Muscle layer of colon (tissue), 2 donors: Measurements from ENCODE around the gene WFDC12.
"Not testable (repeated sequence)": the region's sequence is repeated elsewhere in the genome, so short reads cannot be mapped to it uniquely, and the experiment has no call there.

Experiments
- H3K27ac ChIP-seq: one replicate; pipeline ENCODE4 v1.7.0; 2013; ENCODE audit warnings: low read depth, mild to moderate bottlenecking, low read length, moderate library complexity
- H3K27me3 ChIP-seq, 2 donors: one replicate each; pipeline ENCODE4 v1.7.0; 2013; ENCODE audit warnings: low read length in 2 of 2, mild to moderate bottlenecking in 2 of 2; ENCODE audit not compliant: insufficient read depth in 2 of 2, control insufficient read depth in 1 of 2
- H3K36me3 ChIP-seq: one replicate; pipeline ENCODE4 v1.7.0; 2013; ENCODE audit warnings: mild to moderate bottlenecking, low read length; ENCODE audit not compliant: insufficient read depth
- H3K4me1 ChIP-seq: one replicate; pipeline ENCODE4 v1.7.0; 2013; ENCODE audit warnings: mild to moderate bottlenecking, low read length; ENCODE audit not compliant: insufficient read depth
- H3K4me3 ChIP-seq, 2 donors: one replicate each; pipeline ENCODE4 v1.7.0; 2013; ENCODE audit warnings: low read length in 2 of 2, low read depth in 1 of 2, mild to moderate bottlenecking in 1 of 2, moderate library complexity in 1 of 2
- H3K9ac ChIP-seq: one replicate; pipeline ENCODE4 v1.7.0; 2013; ENCODE audit warnings: low read length
- H3K9me3 ChIP-seq: one replicate; pipeline ENCODE4 v1.7.0; 2013; ENCODE audit warnings: mild to moderate bottlenecking, low read length
- donor health status: abdominal sarcoma.
- donor health status: Adenocarcinoma of cecum.

WFDC12 gene

DNA sequence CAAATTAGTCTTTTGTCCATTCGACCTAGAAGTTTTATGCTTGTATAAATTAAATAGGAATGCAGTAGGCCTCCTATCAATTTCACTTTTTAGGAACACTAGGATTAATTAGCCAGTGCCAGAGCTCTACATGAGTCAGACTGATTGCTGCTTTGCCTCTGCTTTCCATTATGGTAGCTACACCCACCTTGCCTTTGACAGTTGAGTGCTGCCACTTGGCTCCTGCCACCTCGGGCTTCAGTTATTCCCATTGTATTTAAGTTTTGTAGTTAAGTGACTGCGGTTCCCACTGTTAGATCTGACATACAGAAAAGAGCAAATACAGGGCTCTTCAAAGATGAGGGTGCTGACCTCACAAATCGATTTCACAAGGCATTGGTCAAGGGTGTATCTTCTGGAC is 16.6 kb upstream of the WFDC12 start:
- Histone ChIP-seq H3K36me3 (no peaks in the 10 kb centered on the region), H3K4me1 (no peaks in the 10 kb centered on the region), H3K27me3 (peaks cover 0 to 5% of the 10 kb centered on the region in 2 donors), H3K9me3 (no peaks in the 10 kb centered on the region), H3K27ac (no peak overlapping the region), H3K9ac (no peak overlapping the region), H3K4me3 (no peak overlapping the region)

DNA sequence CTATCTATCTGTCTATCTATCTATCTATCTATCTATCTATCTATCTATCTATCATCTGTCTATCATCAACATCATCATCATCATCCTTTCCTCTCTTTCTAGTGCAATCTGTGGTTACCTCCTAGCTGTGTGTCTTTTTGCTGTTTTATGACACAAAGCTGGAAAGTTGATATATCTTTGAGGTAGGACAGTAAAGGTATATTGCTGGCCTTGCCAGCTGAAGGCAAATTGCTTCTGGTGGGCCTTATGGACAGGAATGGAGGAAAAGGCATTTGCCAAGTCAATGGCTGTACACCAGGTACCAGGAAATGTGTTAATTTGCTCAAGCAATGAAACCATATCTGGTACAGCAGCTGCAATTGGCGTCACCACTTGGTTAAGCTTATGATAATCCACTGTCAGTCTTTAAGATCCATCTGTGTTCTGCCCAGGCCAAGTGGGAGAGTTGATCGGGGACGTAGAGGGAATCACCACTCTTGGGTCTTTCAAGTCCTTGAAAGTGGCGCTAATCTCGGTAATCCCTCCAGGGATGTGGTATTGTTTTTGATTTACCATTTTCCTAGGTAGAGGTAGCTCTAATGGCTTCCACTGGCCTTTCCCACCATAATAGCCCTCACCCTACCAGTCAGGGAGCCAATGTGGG is 15.6 kb upstream of the WFDC12 start:
- H3K4me1 ChIP-seq, H3K9ac ChIP-seq, H3K36me3 ChIP-seq, H3K4me3 ChIP-seq, H3K9me3 ChIP-seq, H3K27ac ChIP-seq, H3K27me3 ChIP-seq: not testable (repeated sequence)

DNA sequence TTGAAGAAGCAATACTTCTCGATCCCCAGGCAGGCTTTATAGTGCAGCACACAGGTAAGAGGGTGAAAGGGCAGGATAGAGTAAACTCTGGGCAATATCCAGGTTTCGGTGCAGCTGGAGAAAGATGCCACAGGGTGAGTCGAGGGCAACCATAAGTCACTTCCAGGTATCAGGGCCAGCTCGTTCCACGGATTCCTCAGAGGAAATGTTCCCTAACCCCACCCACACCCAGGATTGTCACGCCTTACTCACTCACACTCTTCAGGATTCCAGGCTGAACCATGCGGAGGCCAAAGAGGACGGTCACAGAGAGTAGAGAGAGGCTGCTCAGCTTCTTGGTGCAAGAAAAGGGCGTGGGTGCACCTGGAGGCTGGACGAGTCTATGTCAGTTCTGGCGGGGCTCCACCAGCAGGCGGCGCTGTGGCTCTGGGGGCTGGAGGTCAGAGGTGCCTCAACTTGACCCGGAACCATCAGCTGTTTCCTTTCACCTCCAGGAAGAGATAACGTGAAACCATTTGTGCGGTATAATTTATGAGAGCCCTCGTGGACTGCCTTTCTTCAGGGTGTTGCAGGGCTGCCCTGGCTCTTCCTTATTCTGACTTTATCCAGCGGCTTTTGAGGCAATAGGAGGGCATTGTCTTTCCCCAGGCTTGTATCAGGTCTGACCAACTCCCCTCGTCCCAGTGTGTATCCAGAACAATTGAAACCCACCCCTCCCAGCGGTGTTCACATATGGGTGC is 14.5 kb upstream of the WFDC12 start:
- no peaks in the 10 kb centered on the region for H3K4me1 ChIP-seq
- H3K27ac ChIP-seq, result no peak overlapping the region
- no peaks in the 10 kb centered on the region for H3K9me3 ChIP-seq

GRCh38 chr20:45136911-45137310 is 12.6 kb upstream of the WFDC12 start:
- H3K36me3 ChIP-seq, result no peaks in the 10 kb centered on the region
- no peak overlapping the region for H3K27ac ChIP-seq
- H3K9me3 ChIP-seq, result no peaks in the 10 kb centered on the region
- no peaks in the 10 kb centered on the region for H3K4me1 ChIP-seq
- H3K4me3 ChIP-seq, result no peak overlapping the region
- peaks cover 0 to 5% of the 10 kb centered on the region in 2 donors for H3K27me3 ChIP-seq
- H3K9ac ChIP-seq, result no peak overlapping the region

More for the DNA sequence above, 14.5 kb upstream of the WFDC12 start:
- Histone ChIP-seq H3K9ac (no peak overlapping the region), H3K4me3 (no peak overlapping the region), H3K27me3 (peaks cover 0 to 5% of the 10 kb centered on the region in 2 donors), H3K36me3 (no peaks in the 10 kb centered on the region)

DNA sequence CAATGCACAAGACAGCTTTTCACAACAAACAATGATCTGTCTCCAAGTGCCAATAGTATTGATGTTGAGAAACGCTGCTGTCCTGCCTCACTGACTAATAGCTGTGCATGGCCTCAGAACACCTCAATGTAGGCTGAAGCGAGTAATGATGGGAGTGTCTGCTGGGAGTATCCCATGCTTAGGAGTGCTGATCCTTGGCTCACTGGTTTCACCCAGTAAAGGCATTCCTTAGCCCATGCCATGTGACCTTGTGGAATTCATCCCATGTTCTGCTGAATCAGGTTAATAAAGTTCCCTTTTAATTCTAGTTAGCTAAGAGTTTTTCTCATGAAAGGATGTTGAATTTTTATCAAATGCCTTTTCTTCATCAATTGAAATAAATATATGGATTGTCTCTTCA is 3.8 kb upstream of the WFDC12 start:
- H3K4me3 ChIP-seq, result no peak overlapping the region

GRCh38 chr20:45121388-45121787 is 2.9 kb downstream of the WFDC12 start:
- no peaks in the 10 kb centered on the region for H3K9me3 ChIP-seq
- no peaks in the 10 kb centered on the region for H3K27me3 ChIP-seq

More for the DNA sequence above, 3.8 kb upstream of the WFDC12 start:
- Histone ChIP-seq H3K4me1 (no peaks in the 10 kb centered on the region), H3K27ac (no peak overlapping the region), H3K9me3 (no peaks in the 10 kb centered on the region), H3K36me3 (no peaks in the 10 kb centered on the region), H3K9ac (no peak overlapping the region), H3K27me3 (no peaks in the 10 kb centered on the region)

GRCh38 chr20:45119556-45120266 is 4.6 kb downstream of the WFDC12 start:
- no peaks in the 10 kb centered on the region for H3K4me1 ChIP-seq
- H3K27ac ChIP-seq, result no peak overlapping the region
- H3K36me3 ChIP-seq, result no peaks in the 10 kb centered on the region
- no peak overlapping the region for H3K9ac ChIP-seq
- H3K4me3 ChIP-seq, result no peak overlapping the region
- H3K9me3 ChIP-seq, result no peaks in the 10 kb centered on the region
- no peaks in the 10 kb centered on the region for H3K27me3 ChIP-seq

More at GRCh38 chr20:45121388-45121787, 2.9 kb downstream of the WFDC12 start:
- Histone ChIP-seq H3K4me3 (no peak overlapping the region), H3K36me3 (no peaks in the 10 kb centered on the region), H3K9ac (no peak overlapping the region), H3K4me1 (no peaks in the 10 kb centered on the region), H3K27ac (no peak overlapping the region)

GRCh38 chr20:45118028-45118427 is 6.2 kb downstream of the WFDC12 start:
- Histone ChIP-seq H3K9me3 (no peaks in the 10 kb centered on the region), H3K36me3 (no peaks in the 10 kb centered on the region), H3K27me3 (no peaks in the 10 kb centered on the region), H3K27ac (no peak overlapping the region), H3K4me1 (no peaks in the 10 kb centered on the region), H3K4me3 (no peak overlapping the region), H3K9ac (no peak overlapping the region)

DNA sequence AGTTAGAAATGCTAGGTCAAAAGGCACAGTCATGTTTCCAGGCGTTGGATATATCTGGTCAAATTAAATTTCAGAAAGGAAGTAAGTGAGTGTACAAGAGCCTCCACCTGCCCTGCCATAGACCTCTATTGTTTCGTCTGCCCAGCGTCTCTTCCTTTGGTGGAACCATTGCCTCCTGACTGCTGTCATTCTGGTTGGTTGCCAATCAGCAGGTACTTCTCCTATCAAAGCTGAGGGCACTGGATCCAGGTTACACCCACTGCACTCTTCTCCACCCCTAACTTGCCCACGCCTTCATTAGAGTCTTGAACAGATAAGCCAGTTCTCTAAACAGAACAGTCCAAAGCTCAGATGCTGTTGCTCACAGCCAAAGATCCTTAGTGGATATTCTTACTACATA is 6.7 kb downstream of the WFDC12 start:
- no peak overlapping the region for H3K4me3 ChIP-seq
- H3K9me3 ChIP-seq, result no peaks in the 10 kb centered on the region
- H3K27me3 ChIP-seq, result no peaks in the 10 kb centered on the region
- no peaks in the 10 kb centered on the region for H3K36me3 ChIP-seq
- no peak overlapping the region for H3K9ac ChIP-seq
- H3K27ac ChIP-seq, result no peak overlapping the region
- no peaks in the 10 kb centered on the region for H3K4me1 ChIP-seq

DNA sequence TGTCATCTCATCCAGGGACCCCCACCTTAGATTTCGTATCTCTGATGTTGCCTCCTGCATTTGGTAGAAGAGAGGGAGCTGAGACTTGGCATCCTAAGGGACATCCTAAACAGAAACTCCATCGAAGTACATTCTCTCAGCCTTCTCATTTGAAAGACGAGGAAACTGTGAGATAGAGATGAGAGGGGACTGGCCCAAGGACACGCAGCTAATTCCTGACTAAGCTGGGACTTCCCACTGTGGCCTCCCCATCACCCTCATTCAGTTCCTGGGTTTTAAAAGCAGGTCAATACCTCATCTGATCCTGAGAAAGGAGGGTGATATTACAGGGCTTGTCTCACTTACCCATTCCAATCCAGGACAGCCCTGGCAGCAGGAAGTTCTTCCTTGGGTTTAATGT is 8.4 kb downstream of the WFDC12 start:
- no peak overlapping the region for H3K9ac ChIP-seq
- H3K4me1 ChIP-seq, result no peaks in the 10 kb centered on the region
- no peak overlapping the region for H3K27ac ChIP-seq
- no peaks in the 10 kb centered on the region for H3K9me3 ChIP-seq
- H3K36me3 ChIP-seq, result no peaks in the 10 kb centered on the region
- H3K4me3 ChIP-seq, result no peak overlapping the region
- H3K27me3 ChIP-seq, result no peaks in the 10 kb centered on the region

DNA sequence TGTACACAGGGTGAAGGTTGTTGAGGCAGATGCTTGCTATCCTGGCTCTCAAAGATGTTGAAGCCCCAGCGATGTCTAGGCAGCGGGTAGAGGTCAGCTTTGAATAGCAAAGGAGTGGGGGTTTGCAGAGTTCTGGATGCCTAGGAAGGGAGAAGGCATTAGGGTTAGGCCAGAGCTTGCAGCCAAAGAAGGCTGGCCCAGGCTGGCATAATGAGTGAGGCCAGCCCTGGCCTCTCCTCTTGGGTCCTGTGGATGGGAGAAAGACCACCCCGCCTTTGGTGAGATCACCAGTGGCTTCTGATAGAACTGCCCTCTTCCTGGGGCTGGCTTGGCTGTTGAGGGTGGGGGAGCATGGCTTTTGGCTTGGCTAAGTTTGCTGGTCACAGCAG is 8.9 kb downstream of the WFDC12 start:
- Histone ChIP-seq H3K9ac (no peak overlapping the region), H3K36me3 (no peaks in the 10 kb centered on the region), H3K9me3 (no peaks in the 10 kb centered on the region), H3K27ac (no peak overlapping the region), H3K4me1 (no peaks in the 10 kb centered on the region), H3K27me3 (no peaks in the 10 kb centered on the region), H3K4me3 (no peak overlapping the region)
